Stimulated activated naive CD8-positive, alpha-beta T cell treated with anti-CD3 and anti-CD28 coated beads, Interleukin-15, Interleukin-2, amounts not matched to agents 100 ng/mL and 50 ng/mL, for 24 hours (primary cell): Measurements from ENCODE around the gene PDXK.

Experiments
- H3K27ac Mint-ChIP-seq: one replicate; pipeline ENCODE4 v1.8.0; 2021; ENCODE audit warnings: mild to moderate bottlenecking, mixed read lengths
- H3K27me3 Mint-ChIP-seq: one replicate; pipeline ENCODE4 v1.8.0; 2021; ENCODE audit warnings: mixed read lengths
- H3K36me3 Mint-ChIP-seq: one replicate; pipeline ENCODE4 v1.8.0; 2021; ENCODE audit warnings: low read depth, mixed read lengths
- H3K4me1 Mint-ChIP-seq: one replicate; pipeline ENCODE4 v1.8.0; 2021; ENCODE audit warnings: low read depth, mixed read lengths
- H3K4me3 Mint-ChIP-seq: one replicate; pipeline ENCODE4 v1.8.0; 2021; ENCODE audit warnings: mild to moderate bottlenecking, mixed read lengths
- H3K9me3 Mint-ChIP-seq: one replicate; pipeline ENCODE4 v1.8.0; 2021; ENCODE audit warnings: mixed read lengths

The PDXK gene

DNA sequence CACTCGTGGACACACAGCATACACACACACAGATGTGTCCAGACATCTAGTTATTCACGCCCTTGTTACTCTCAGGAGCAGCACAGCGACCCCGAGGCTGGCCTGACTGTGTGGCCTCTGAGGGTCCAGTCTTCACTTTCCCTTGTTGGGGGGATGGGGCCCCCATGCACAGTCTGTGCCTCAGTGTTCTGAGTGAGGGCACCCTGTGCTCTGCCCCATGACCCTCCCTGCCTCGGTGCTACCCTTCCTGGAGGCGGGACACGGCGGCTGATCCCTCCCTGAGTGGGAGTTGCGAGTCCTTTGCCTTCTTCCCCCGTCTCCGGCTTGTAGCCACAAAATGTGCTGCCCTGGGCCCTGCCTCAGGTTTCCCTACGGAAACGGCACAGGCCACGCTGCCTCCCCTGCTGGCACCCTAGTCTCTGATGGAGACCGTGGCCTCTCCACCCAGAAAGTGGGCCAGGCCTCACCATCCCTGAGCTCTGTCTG lies 48.6 kb downstream of the PDXK start:
- no peaks in the 10 kb centered on the region for H3K9me3 Mint-ChIP-seq
- no peaks in the 10 kb centered on the region for H3K27me3 Mint-ChIP-seq
- H3K36me3 Mint-ChIP-seq, result peaks cover 6% of the 10 kb centered on the region
- no peak overlapping the region for H3K4me3 Mint-ChIP-seq
- no peak overlapping the region for H3K27ac Mint-ChIP-seq
- peaks cover 8% of the 10 kb centered on the region for H3K4me1 Mint-ChIP-seq

DNA sequence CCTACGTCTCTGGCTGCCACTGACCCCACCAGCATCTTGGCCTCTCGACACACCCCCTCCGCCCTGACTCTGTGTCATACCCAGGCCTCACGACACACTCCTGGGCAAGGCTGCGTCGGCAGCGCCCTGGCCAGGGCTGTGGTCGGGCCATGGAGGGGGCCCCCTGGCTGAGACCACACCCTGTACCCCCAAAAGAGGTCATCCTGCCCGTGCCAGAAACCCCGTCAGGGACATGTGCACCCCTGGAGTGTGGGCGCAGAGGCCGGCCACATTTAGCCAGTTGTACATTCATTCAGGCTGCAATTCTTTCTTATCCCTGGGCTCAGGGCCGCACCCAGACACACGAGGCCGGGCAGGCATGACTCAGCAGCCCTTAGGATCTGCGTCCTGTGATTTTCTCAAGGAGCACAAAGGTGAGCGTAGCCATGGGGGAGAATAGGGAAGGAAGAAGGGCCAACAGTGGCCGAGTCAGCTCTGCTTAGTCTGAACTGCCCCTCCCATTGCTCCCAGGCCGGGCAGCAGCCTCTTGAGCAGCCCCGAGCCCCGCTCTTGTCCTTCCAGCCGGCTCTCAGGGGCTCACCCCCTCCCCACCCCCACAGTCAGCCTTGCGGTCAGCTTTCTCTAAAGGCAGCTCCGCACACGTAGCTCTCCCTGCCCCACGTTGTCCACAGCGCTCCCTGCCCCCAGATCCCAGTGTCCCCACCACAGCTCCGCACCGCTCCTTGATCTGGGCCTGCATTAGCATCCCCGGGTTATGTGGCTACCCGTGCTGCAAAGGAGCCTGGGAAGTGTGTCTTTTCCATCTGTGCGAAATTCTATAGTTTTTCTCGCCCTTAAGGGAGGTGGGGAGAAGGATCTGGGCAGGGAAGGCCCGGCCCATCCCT lies 49.3 kb downstream of the PDXK start:
- Mint-ChIP-seq H3K27me3 (no peaks in the 10 kb centered on the region), H3K4me1 (peaks cover 8% of the 10 kb centered on the region), H3K4me3 (no peak overlapping the region), H3K36me3 (peaks cover 9% of the 10 kb centered on the region), H3K27ac (no peak overlapping the region), H3K9me3 (no peaks in the 10 kb centered on the region)

DNA sequence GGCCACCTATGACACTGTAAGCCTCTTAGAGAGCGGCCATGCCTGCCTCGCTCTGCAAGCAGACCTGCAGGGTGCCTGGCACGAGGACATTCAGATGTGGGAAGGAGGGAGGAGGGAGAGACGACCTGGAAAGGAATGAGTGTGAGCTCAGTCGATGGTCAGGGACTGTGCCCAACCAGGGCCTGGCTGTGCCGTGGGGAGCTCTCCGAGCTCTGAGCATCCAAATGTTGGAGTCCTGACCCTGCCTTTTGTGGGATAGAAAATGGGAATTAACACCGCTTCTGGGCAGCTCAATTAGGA lies 49.9 kb downstream of the PDXK start:
- H3K9me3 Mint-ChIP-seq, result no peaks in the 10 kb centered on the region
- no peaks in the 10 kb centered on the region for H3K27me3 Mint-ChIP-seq
- no peak overlapping the region for H3K4me3 Mint-ChIP-seq
- H3K27ac Mint-ChIP-seq, result no peak overlapping the region
- H3K4me1 Mint-ChIP-seq, result peaks cover 8% of the 10 kb centered on the region
- peaks cover 15% of the 10 kb centered on the region for H3K36me3 Mint-ChIP-seq

DNA sequence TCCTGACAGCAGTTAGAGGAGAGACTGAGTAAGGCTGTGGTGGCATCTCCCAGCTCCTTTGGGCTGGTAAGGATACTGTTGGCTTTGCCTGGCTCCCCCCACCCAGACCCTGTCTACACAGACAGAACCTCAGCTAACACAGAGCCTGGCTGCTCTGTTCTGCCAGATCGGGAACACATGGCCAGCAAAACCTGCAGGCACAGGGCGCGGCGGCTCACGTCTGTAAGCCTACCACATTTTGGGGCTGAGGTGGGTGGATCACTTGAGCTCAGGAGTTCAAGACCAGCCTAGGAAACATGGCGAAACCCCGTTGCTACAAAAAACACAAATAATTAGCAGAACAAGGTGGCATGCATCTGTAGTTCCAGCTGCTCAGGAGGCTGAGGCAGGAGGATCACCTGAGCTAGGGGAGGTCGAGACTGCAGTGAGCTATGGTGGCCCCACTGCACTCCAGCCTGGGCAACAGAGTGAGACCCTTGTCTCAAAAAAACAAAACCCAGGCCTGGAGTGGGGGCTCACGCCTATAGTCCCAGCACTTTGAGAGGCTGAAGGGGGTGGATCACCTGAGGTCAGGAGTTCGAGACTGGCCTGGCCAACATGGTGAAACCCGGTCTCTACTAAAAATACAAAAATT lies 50.5 kb downstream of the PDXK start:
- Mint-ChIP-seq H3K27ac (no peak overlapping the region), H3K36me3 (peaks cover 19% of the 10 kb centered on the region), H3K4me1 (peaks cover 8% of the 10 kb centered on the region), H3K27me3 (no peaks in the 10 kb centered on the region), H3K9me3 (no peaks in the 10 kb centered on the region), H3K4me3 (no peak overlapping the region)

DNA sequence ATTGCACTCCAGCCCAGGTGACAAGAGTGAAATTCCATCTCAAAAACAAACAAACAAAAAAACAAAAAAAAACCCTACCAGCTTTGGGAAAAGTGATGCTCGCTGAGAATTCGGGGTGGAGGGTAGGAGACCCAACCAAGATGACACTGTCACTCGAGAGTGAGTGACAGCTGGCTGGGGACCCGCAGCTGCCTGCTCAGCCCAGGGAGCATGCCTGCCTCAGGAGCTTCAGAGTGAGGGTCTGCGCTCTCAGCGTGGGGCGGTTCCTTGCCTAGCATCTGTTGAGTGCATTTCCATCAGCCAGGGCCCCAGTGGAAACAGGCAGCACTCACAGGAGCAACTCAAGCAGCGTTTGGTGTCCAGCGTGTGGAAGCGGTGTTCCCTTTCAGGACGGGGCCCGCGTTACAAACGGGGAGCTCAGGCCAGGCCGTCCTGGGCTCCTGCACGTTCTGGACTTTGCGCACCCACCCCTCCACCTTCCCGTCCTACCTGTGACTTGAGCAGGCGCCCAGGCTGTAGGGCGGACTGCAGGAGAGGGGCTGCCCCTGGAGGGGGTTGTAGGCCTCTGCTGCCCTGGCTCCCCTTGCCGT lies 51.2 kb downstream of the PDXK start:
- H3K36me3 Mint-ChIP-seq, result peaks cover 19% of the 10 kb centered on the region
- no peak overlapping the region for H3K4me3 Mint-ChIP-seq

DNA sequence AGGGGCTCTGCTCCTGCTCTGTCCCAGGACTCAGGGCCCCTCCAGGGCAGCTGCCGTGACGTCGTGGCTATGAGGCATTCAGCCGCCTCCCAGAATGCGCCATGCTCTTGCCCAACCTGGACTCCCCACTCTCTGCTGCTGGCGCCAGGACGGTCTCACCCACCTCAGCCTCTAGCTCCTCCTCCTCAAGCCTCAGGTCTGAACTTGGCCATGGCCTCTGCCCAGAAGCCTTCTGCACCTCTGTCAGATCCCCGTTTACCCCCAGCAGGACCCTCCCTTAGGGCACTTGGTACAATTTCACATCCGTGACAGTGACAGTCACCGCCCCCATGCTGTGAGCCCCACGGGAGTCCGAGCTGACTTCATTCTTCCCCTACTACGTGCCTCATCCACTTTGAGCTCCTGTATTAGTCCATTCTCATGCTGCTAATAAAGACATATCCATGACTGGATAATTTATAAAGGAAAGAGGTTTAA lies 52.3 kb downstream of the PDXK start:
- H3K36me3 Mint-ChIP-seq, result peaks cover 23% of the 10 kb centered on the region
- H3K4me3 Mint-ChIP-seq, result no peak overlapping the region
- H3K4me1 Mint-ChIP-seq, result peaks cover 20% of the 10 kb centered on the region
- no peak overlapping the region for H3K27ac Mint-ChIP-seq
- no peaks in the 10 kb centered on the region for H3K27me3 Mint-ChIP-seq
- H3K9me3 Mint-ChIP-seq, result no peaks in the 10 kb centered on the region

More for the DNA sequence above, 51.2 kb downstream of the PDXK start:
- peaks cover 14% of the 10 kb centered on the region for H3K4me1 Mint-ChIP-seq
- H3K9me3 Mint-ChIP-seq, result no peaks in the 10 kb centered on the region
- H3K27ac Mint-ChIP-seq, result no peak overlapping the region
- H3K27me3 Mint-ChIP-seq, result no peaks in the 10 kb centered on the region

DNA sequence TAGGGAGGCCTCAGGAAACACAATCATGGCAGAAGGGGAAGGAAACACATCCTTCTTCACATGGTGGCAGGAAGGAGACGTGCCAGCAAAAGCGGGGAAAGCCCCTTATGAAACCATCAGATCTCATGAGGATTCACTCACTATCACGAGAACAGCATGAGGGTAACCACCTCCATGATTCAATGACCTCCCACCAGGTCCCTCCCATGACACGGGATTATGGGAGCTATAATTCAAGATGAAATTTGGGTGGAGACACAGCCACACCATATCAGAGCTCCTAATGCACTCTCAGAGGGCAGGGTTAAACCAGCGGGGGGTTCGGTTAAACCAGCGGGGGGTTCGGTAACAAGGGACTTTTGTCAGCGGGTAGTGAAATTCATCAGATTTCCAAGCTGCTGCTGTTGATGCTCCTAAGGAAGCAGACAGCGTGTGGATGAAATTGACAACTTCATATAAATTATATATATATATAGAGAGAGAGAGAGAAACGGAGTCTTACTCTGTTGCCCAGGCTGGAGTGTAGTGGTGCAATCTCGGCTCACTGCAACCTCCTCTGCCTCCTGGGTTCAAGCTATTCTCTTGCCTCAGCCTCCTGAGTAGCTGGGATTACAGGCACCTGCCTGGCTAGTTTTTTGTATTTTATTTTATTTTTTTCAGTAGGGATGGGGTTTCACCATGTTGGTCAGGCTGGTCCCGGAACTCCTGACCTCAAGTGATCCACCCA lies 52.9 kb downstream of the PDXK start:
- Mint-ChIP-seq H3K27ac (no peak overlapping the region), H3K4me1 (peaks cover 20% of the 10 kb centered on the region), H3K27me3 (no peaks in the 10 kb centered on the region), H3K36me3 (peaks cover 23% of the 10 kb centered on the region), H3K9me3 (no peaks in the 10 kb centered on the region), H3K4me3 (no peak overlapping the region)

DNA sequence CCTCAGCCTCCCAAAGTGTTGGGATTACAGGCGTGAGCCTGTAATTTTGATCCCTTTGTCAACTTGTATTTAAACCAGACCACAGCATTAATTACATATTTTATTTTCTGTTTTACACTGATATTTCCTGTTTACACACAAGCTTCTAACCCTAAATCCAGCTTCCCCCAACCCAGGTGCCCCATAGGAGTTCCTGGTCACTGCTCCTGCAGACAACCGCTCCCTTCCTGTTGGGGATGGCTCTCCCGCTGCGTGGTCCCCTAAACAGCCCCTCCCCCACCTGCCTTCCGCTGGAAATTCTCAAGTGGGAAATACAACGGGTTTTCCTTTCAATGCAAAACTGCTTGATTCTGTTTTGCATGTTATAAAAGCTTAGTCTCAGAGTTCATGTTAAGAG lies 53.5 kb downstream of the PDXK start:
- Mint-ChIP-seq H3K27me3 (no peaks in the 10 kb centered on the region), H3K36me3 (peaks cover 23% of the 10 kb centered on the region), H3K27ac (no peak overlapping the region), H3K9me3 (no peaks in the 10 kb centered on the region), H3K4me3 (no peak overlapping the region), H3K4me1 (peaks cover 21% of the 10 kb centered on the region)

DNA sequence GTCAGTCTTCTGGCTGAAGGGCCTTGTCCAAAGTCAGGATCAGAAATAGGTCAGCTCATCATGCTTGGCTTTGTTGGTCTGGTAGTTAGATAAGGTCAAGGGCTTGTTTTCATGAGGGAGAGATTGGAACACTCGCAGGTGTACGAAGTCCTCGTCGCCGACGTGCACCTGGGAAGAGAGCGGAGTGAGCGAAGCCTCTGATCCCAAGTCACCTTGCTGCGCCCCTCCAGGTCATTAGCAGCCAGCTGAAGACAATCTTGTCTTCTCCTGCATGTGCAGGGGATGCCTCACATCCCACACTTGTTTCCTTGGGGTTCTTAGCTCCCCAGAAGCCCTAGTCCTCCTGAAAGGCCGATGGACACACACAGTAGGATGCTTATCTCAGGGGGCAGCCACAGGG lies 55.2 kb downstream of the PDXK start:
- Mint-ChIP-seq H3K4me1 (peaks cover 35% of the 10 kb centered on the region), H3K27me3 (no peaks in the 10 kb centered on the region), H3K4me3 (no peak overlapping the region), H3K9me3 (no peaks in the 10 kb centered on the region), H3K36me3 (peaks cover 23% of the 10 kb centered on the region), H3K27ac (no peak overlapping the region)

DNA sequence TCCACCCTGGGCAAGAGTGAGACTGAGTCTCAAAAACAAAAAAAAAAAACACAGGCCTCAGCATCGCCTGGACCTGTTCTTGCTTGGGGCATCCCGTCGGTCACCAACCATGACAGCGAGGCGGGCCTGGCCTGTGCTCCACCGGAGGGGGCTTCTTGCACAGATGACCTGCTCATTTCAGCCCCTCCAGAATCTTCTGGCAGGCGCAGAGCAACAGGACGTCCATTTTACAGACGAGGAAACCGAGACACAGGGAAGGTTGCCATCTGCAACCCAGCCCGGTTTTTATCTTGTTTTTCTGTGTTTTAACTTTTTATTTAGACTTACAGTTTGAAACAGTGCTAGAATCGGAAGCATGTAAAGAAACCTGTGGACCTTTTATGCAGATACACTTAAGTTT lies 56.3 kb downstream of the PDXK start:
- peaks cover 23% of the 10 kb centered on the region for H3K36me3 Mint-ChIP-seq
- H3K27me3 Mint-ChIP-seq, result no peaks in the 10 kb centered on the region
- H3K4me1 Mint-ChIP-seq, result peaks cover 41% of the 10 kb centered on the region
- H3K27ac Mint-ChIP-seq, result peak overlapping the region; percentile 75
- H3K4me3 Mint-ChIP-seq, result peak overlapping the region; percentile 89
- no peaks in the 10 kb centered on the region for H3K9me3 Mint-ChIP-seq

DNA sequence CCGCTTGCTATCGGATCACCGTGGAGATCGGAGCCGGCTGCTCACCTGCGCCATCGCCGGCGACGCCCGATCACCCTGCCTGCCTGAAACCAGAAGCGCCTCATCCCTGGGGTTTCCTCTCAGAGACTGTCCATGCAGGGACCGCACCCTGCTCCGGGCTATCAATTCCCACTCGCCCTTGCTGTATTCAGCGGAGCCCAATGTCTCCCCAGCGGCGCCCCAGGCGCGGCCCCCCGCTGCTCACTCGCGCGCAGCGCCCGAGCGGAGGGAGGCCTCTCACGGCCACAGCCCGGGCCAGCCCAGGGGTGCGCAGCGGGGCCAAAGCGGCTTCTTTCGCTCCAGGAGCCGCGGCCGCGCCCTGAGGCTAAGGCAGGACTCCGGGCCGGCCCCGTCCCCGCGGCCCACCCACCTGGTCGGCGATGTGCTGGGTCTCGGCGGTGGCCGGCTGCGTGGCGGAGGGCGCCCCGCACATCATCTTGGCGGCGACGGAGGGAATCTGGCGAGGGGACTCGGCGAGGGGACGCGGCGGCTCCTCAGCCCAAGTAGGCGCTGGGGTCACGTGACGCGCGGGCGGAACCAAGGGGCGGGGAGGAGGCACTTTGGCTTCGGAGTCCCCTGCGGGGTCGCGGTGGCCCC lies 57.0 kb downstream of the PDXK start, which contains the start of gene CSTB:
TSS of gene CSTB (minus strand) at position 514 of the 636 bp plus-strand sequence. CDS start at position 475, 39 bp downstream.
- no peaks in the 10 kb centered on the region for H3K9me3 Mint-ChIP-seq
- H3K4me3 Mint-ChIP-seq, result peak within 1 kb of the TSS; percentile 89
- H3K27ac Mint-ChIP-seq, result peak within 1 kb of the TSS; percentile 75
- H3K4me1 Mint-ChIP-seq, result peaks cover 41% of the 10 kb centered on the region
- peaks cover 23% of the 10 kb centered on the region for H3K36me3 Mint-ChIP-seq
- no peaks in the 10 kb centered on the region for H3K27me3 Mint-ChIP-seq

DNA sequence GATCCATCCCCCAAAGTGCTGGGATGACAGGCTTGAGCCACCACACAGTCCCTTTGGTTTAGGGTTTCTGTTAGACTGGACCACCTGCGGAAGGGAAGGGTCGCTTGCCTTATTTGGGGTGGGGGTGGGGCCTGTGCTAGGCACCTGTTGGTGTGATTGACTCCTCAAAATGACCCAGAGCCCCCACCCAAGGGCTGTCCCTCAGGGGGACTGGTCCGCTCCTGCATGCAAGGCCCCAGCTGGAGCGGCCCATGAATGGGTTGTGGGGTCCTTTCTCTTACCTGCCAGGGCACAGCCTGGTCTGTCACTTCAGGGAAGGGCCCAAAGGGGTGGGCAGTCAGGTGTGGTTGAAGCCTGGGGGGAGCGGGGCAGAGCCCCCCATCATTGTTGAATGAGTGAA lies 59.0 kb downstream of the PDXK start:
- Mint-ChIP-seq H3K9me3 (no peaks in the 10 kb centered on the region), H3K27ac (peak overlapping the region; percentile 74), H3K4me3 (no peak overlapping the region), H3K36me3 (peaks cover 17% of the 10 kb centered on the region), H3K27me3 (no peaks in the 10 kb centered on the region), H3K4me1 (peaks cover 46% of the 10 kb centered on the region)

DNA sequence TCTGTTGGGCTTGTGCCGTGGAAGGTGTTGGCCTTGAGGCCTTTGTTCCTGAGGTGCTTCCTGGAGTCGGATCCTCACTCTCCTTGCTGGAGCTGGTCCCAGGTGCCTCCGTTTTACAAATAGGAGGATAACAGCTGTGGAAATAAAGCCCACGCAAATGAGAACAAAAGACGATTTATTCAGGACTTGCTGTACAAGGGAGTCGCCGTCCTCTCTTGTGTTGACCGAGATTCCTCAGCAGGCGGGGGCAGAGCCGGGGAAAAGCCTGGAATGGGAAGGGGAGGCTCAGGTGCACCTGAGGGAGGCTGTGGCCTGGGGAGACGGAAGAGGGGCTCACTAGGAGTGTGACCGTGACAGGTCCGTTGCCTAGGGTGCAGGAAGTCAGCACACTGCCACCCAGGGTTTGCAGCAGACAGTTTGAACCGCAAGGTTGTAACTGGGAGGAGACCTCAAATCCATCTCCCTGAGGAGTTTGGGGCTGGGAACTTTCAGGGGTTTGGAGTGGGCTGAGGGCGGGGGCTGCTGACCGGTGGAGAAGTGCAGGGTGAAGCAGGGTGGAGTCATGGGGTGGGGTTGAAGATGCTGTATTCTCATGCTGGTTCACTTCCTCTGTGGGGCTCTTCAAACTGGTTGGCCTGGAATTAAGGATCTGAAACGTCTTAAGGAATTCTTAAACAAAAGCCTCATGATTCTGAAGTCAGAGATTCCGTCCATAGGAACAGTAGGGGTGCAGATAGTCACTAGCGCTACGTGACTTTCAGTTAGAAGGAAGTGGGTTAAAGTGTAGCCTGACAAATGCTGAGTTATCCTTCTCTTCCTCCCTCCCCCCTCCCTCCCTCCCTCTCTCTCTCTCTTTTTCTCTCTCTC lies 59.8 kb downstream of the PDXK start:
- Mint-ChIP-seq H3K27me3 (no peaks in the 10 kb centered on the region), H3K27ac (peak overlapping the region; percentile 74), H3K4me1 (peaks cover 53% of the 10 kb centered on the region), H3K36me3 (peaks cover 10% of the 10 kb centered on the region), H3K9me3 (no peaks in the 10 kb centered on the region), H3K4me3 (peak overlapping the region; percentile 23)
